T follicular helper cell (primary cell): ENCODE measurements around the gene MMP3.

Experiments used
- DNase-seq: peaks from one replicate; pipeline ENCODE4 v3.0.0-alpha.2; 2020; ENCODE audit warnings: low read depth

The MMP3 gene

DNA sequence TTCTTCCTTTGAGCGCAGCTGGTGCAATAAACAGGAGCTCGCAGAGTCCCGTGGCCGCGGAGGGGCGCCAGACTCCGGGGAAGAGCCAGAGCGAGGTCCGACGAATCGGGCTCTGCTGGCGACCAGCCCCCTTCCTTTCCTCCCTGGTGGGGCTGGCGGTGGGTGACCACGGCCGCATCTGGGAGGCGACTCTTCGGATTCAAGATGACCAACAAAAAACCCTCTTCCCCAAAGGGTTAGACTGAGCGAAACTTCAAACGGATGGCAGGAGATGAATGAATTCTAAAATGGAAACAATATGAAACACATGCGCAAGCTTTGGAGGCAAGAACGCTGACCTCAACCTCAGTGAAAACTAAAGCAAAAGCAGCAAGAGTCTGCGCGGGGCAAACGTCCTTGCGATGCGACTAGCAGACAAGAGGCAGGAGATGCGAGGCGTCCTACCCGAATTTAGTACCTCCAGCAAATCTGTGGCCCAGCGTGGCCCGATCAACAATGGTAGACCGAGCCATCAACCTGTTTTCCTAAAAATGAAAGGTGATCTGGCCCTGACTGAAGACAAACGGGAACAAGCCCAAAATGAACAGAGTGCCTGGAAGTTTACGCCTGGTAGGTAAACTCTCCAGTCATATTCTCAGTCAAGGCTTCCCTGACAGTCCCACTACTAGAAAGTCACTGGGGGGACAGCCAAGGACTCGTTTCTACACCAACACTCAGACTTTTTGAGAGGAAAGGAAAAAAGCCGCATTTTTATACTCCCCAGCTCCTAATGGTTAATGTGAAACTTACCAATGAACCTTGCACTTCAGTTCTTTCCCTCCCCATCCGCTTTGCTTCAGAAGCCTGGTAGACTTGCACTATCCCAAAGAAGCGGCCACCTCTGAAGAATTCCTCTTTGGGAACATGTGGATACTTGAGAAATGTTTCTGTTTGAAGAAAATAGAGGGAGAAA is 11.6 kb downstream of the MMP3 start:
- no peak for DNase-seq

DNA sequence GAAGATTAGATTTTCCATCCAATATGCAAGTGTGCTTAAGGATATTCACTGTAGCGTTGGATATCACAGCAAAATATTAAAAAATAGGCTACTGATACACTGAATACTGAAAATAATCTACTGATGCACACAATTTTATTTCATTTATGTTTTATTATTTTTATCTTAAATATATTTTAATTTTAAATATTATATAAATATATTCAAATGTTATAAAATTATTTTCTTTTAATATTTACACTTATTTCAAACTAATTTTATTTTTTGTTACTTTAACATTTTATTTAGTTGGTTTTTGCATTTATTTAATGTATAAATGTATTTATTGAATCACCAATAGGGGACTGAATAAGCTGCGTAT is 12.3 kb downstream of the MMP3 start:
- no peak for DNase-seq

DNA sequence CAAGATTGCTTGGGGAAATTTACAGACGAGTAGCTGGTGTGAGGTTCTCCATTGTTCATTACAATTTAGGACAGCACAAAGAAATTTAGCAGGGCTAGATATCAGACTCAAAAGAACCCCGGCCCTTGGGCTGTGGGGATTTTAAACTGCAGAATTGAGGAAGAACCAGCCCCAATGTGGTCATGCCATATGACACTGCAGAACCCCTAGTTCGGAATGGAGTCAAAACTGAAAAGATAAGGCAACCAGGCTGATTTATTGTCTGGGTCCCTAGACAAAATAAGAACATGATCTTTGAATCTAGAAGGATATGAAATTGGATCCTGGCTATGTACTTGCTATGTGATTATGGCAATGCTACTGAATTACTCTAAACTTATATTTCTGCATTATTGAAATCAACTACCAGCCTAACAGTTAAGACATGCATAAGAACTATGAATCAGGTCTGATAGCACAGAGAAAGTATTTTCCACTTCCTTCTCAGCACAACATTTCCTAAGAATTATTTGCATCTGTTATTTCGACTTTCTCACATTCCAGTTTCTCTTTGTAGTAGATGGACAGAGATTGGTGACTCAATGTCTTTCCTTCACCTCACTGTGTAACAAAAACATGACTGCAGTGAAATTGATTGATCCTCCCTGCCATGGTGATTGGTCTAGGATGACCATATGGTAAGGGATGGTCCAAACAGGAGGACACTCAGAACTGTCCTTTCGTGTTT is 13.2 kb downstream of the MMP3 start:
- no peak for DNase-seq

DNA sequence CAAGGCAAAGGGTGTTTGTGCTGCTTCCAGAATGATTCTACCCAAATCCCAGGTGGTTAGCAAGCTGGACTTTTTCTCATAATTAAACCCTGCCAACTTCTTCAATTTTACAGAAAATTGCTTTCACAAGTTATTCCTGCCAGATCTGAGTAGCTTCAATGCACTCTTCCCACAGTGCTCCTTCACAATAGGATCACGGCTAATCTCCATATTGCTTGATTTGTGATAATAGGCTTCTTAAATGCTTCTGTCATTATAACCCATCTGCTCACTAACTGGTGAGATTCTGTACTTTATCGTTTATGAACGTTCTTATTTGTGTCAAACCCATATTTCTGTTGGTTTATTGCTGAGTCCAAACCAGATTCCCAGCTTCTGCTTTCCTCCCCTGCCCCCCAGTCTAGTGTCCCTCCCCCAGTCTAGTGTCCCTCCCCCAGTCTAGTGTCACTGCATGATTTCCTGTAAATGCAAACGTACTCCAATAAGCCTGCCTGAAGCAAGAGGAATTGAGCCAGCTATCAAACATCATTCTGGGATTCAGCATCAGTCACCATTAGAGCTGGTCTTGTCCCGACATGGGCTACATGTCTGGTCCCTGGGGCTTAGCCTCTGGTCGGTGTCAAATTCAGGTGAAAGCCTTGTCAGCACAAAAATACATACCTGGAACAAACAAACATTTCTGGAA is 14.0 kb downstream of the MMP3 start:
- no peak for DNase-seq

- DNase-seq, result no peak
Observed at GRCh38 chr11:102824556-102824955, 18.9 kb downstream of the MMP3 start.

DNA sequence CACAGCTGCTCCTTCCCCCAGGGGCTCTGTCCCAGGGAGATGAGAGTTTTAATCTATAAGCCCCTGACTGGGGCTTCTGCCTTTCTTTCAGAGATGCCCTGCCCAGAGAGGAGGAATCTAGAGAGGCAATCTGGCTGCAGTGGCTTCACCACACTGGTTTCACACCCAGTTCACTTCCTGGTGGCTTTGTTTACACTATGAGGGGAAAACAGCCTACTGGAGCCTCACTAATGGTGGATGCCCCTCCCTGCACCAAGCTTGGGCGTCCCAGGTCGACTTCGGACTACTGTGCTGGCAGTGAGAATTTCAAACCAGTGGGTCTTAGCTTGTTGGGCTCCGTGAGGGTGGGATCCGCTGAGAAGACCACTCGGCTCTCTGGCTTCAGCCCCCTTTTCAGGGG is 23.9 kb downstream of the MMP3 start:
- no peak for DNase-seq

- no peak for DNase-seq
Observed at GRCh38 chr11:102813484-102813883, 29.9 kb downstream of the MMP3 start.

DNA sequence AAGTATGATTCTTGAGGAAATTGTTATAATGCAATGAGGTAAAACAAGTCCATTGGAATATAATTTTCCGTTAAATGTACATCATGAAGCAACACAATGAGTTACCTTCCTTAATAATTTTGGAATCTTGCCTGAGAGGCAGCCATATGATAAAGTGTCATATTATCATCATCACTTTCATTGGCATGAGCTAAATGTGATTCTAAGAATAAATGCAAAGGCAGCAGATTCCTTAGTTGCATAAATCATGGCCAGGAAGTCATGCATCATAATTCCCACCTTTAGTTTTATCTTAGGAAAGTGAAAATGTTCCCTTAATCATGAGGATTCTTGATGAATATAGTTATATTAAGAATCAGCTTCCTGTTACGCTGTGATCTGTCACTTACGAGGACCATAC is 31.2 kb downstream of the MMP3 start:
- DNase-seq, result no peak

DNA sequence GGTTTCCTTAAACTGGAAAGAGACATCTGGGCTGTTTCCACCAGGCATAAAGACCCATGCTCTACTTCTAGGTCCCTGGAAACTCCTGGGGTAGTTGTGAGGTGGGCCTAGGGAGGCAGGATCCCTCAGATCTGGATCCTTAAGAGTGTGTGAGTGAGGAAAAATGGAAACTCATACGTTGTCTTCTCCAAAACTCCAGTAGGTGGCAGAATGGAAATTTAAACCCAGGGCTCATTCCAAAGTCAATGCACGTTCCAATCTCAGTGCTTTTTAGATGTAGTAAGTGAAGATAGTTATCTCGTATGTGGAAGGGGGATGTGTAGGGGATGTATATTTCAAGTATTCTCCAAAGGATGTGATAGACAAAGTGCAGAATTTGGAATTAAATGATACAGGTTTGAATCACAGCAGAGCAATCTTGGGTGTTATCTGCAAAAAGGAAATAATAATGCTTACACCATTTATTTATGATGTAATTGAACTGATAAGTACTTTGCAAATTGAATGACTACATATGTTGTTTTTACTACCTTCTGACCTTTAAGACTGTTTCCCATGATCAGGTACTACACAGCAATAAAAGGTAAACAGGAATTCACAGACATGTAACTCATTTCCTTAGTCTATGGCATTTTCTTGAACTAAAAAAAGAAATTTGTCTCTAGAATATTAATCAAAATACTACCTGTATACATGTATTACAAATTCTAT is 32.3 kb downstream of the MMP3 start:
- no peak for DNase-seq

DNA sequence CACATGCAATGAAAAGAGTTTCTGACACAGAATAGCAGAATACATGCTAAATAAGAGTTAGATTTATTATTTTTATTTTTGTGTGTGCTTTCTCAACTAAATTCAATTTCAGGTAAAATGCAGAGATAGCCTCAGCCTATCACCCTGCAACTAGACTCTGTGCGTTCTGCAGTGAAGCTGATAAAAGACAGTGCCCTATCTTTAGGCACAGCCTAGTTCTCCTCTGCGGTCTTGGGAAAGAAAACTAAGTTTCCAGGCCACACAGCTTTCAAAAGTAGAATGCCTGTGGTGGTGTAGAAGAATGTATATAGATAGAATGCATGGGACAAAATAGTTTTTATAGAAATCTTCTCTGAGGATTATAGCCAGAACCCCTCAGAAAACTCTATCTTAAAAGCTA is 33.4 kb downstream of the MMP3 start:
- DNase-seq, result no peak

- no peak for DNase-seq
Observed at GRCh38 chr11:102807921-102808320, 35.5 kb downstream of the MMP3 start.

GRCh38 chr11:102806296-102806695 is 37.1 kb downstream of the MMP3 start:
- no peak for DNase-seq

DNA sequence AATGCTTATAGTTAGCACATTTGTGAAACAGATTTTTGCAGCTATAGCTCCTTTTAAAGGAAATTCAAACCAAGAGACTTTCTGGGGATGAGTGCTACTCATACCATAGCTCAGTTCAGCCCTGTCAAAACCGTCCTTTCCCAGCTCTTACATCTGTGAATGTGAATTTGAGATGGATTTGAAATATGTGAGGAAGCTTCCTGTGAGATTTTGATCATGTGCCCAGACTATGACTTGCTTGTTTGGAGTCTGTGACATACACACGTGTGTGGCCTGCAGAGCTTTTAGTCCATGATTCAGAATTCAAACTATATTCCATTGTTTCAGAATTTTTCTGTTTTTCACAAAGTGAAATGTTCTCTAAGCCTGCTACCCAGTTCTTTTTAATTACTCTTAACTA is 41.1 kb downstream of the MMP3 start:
- DNase-seq, result no peak

DNA sequence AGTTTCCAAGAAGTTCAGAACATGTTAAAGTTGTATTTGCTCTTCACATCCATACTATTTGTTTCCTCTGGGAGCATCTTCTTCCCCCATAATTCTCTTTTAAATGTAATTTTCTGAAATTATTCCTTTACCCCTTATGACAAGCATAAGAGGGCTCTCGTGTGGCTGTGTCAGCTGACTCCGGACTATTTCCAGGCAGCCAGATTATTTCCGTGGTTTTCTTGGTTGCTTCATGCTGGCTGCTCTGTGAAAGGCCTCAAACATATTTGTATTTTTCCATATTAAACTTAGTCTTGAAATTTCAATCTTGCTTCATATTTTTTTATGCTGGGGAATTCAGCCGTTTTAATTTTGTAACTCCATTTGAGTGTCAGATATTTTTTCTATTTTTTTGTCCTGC is 42.6 kb downstream of the MMP3 start:
- DNase-seq, result no peak

GRCh38 chr11:102799681-102800340 is 43.6 kb downstream of the MMP3 start:
- DNase-seq, result no peak

- DNase-seq, result no peak
Observed at GRCh38 chr11:102798012-102798746, 45.2 kb downstream of the MMP3 start, which contains the start of gene MMP1. Gene MMP1 (minus strand): TSS chr11:102798160. CDS start chr11:102798092, 68 bp downstream.

- no peak for DNase-seq
Observed at GRCh38 chr11:102794382-102794781, 49.0 kb downstream of the MMP3 start.

DNA sequence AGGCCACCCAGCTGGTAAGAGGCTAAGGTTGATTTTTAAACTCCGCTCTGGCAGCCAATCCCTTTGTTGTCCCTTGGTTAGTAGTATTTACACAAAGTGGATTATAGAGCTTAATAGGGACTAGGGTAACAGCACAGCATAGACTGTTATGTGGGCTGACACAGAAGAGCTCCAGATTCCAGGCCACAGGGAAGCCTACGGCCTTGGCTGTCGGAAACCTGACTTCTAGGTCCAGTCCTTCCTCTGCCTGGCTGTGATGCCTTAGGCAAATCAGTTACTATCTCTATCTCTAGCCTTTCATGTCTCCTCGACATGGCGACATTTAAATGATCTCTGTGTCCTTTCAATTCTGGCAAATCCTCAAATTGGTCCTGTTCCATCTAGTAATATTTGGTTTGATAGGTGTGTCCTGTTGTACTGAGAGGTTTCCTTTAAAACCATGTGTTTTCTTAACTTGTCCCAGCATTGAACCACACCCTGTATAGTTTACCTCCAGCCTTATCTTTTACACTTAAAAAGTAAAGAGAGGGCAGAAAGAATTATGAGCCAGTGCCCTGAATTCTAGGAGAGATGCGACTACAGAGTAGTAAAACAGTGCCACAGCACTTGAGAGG is 49.6 kb downstream of the MMP3 start:
- no peak for DNase-seq

GRCh38 chr11:102792604-102793003 is 50.8 kb downstream of the MMP3 start:
- DNase-seq, result no peak
